Adrenal gland (tissue), 12 donors: ENCODE measurements around the gene ETV7. TPM values are rescaled to one million over a fixed set of nuclear protein-coding genes. Genes with fewer than 3 reads are reported as not detected.

Experiments used
- DNase-seq, 7 donors: peaks; one replicate each; pipeline ENCODE4 v3.0.0-alpha.2; 2019 to 2020
- H3K27ac ChIP-seq, 5 donors: fragments of 200-600 bp; sonication (generic) in 4 of 5; 1 replicate in 3 of 5; 2 replicates in 2 of 5; pipeline versions ENCODE4 v1.5.1 to v1.8.0; 2016 to 2020; ENCODE audit warnings: mild to moderate bottlenecking in 1 of 5
- H3K27me3 ChIP-seq: fragments of 200-600 bp; 2 replicates; pipeline ENCODE4 v1.8.0; 2021
- H3K36me3 ChIP-seq, 2 donors: fragments of 200-600 bp; replicated peaks in 1 of 2; 1 replicate in 1 of 2; 2 replicates in 1 of 2; pipeline versions ENCODE4 v1.5.1 to v1.8.0; 2018 to 2022
- H3K4me1 ChIP-seq, 2 donors: fragments of 200-600 bp; replicated peaks in 1 of 2; 1 replicate in 1 of 2; 2 replicates in 1 of 2; pipeline versions ENCODE4 v1.5.1 to v1.8.0; 2018 to 2021
- H3K4me3 ChIP-seq, 4 donors: fragments of 200-600 bp; sonication (generic) in 3 of 4; one replicate each; pipeline ENCODE4 v1.5.1; 2016 to 2018
- H3K9me3 ChIP-seq, 3 donors: fragments of 200-600 bp; sonication (generic) in 1 of 3; replicated peaks in 1 of 3; 1 replicate in 2 of 3; 2 replicates in 1 of 3; pipeline versions ENCODE4 v1.5.1 to v1.8.0; 2016 to 2021
- CTCF ChIP-seq, 6 experiments: fragments of 450-650 bp in 4 of 6; fragments of 200-600 bp in 2 of 6; sonication (generic) in 1 of 6; IDR thresholded peaks; 1 replicate in 5 of 6; 2 replicates in 1 of 6; pipeline versions ENCODE4 v1.5.1 to v1.8.0; 2016 to 2021; ENCODE audit warnings: antibody characterized with exemption in 6 of 6, mild to moderate bottlenecking in 2 of 6, moderate library complexity in 1 of 6
- POLR2A ChIP-seq, 2 donors: fragments of 450-650 bp; IDR thresholded peaks; one replicate each; pipeline ENCODE4 v1.6.1; 2017; ENCODE audit warnings: antibody characterized with exemption in 2 of 2, mild to moderate bottlenecking in 2 of 2, moderate library complexity in 1 of 2
- WGBS, 4 donors: extraction: QIAGEN DNeasy Blood & Tissue Kit in 2 of 4; methylation state at CpG; one replicate each; pipeline versions ENCODE4 v1.1.5 to v1.1.7; 2013 to 2017; 5-methylcytosine and 5-hydroxymethylcytosine counted together
- intact Hi-C, 2 donors: fragments of 100-400 bp; cut with DNase I; formaldehyde crosslinking; loops; one replicate each; pipeline versions ENCODE4 v1.14.1 to v1.15.0; 2022 to 2023
- polyA plus RNA-seq, 3 donors: library from polyadenylated mRNA; stranded (reverse); fragments of 200-250 nt in 2 of 3; fragments of 350-450 nt in 1 of 3; fragmentation: Illumina TruSeq in 1 of 3; extraction: RNeasy Lipid Tissue Mini Kit (QIAGEN cat#74804) in 1 of 3; gene quantifications; one replicate each; pipeline ENCODE4 v1.2.3, GENCODE V29; 2013 to 2014
- total RNA-seq, 9 donors: library from RNA; depleted of rRNA in 4 of 9; stranded (reverse); fragments of >200 nt in 4 of 9; fragments of 120-200 nt in 1 of 9; fragmentation: NEBNext Ultra II Directional in 1 of 9; extraction: Animal tissue kit (Norgen Biotek cat#: 25700) in 1 of 9; gene quantifications; one replicate each; pipeline versions ENCODE4 v1.1.0 to v1.2.4, GENCODE V29; 2013 to 2023
- donor health status: healthy with polysubstance abuse.
- donor health status: Bipolar disorder and iron deficiency.
- donor health status: DM: yes; HTN: yes; CAD: no.
- donor health status: DM: no; HTN: no; CAD: no.
- donor health status: DM: no; HTN: no; CAD: no.
- donor health status: DM: yes; HTN: yes; CAD: no.

The ETV7 gene
- total and polyA plus RNA-seq, 12 donors, result 0.28 to 6.0 (median 2.3) TPM; not detected in 1

DNA sequence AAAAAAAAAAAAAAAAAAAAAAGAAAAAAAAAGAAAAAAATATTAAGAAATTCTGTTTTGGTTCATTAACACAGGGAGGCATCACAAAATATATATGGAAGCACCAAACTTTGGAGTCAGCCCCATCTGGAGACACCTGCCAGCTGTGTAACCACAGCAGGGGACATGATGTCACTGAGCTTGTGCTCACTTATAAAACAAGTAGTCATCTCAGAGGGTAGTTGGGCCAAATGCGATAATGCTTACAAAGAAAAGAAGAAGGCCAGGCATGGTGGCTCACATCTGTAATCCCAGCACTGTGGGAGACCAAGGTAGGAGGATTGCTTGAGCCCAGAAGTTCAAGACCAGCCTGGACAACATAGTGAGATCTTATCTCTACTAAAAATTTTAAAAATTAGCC is 49.7 kb downstream of the ETV7 start:
- H3K9me3 ChIP-seq, result no peaks in the 10 kb centered on the region
- H3K4me1 ChIP-seq, result peaks cover 0 to 10% of the 10 kb centered on the region in 2 donors
- H3K27ac ChIP-seq, result no peak overlapping the region
- intact Hi-C loops, result loop anchor here in 1 of 2 donors (2.0 kb wide), 1 partner anchor 23 kb away; no protein-coding TSS in a partner anchor
- 89 to 97% (median 92%) methylated on average over 1 of the region's 1 CpG for WGBS, 4 donors
- no peak for DNase-seq
- no peak for TF ChIP-seq CTCF (IDR thresholded peaks at IDR 0.05)
- TF ChIP-seq POLR2A (IDR thresholded peaks at IDR 0.05), result no peak
- H3K27me3 ChIP-seq, result peaks cover 7% of the 10 kb centered on the region
- H3K4me3 ChIP-seq, result no peak overlapping the region
- no peaks in the 10 kb centered on the region for H3K36me3 ChIP-seq

- 79 to 81% (median 80%) methylated on average over 3 of the region's 3 CpGs for WGBS, 4 donors
These were observed 50.7 kb downstream of the ETV7 start, which contains the start of gene BNIP5 for GRCh38 chr6:36336779-36337241. Gene BNIP5 (minus strand): TSS chr6:36336888. CDS start chr6:36330690, 6,198 bp downstream.

GRCh38 chr6:36336208-36336710 is 51.2 kb downstream of the ETV7 start:
- H3K4me1 ChIP-seq, result peaks cover 0 to 10% of the 10 kb centered on the region in 2 donors
- no peak for DNase-seq
- H3K36me3 ChIP-seq, result no peaks in the 10 kb centered on the region
- peaks cover 7% of the 10 kb centered on the region for H3K27me3 ChIP-seq
- 91 to 95% (median 93%) methylated on average over 5 of the region's 5 CpGs for WGBS, 4 donors
- TF ChIP-seq CTCF (IDR thresholded peaks at IDR 0.05), result no peak
- no peak for TF ChIP-seq POLR2A (IDR thresholded peaks at IDR 0.05)
- no peak overlapping the region for H3K4me3 ChIP-seq
- no peak overlapping the region for H3K27ac ChIP-seq
- intact Hi-C loops, result no loop called here
- H3K9me3 ChIP-seq, result no peaks in the 10 kb centered on the region

More at GRCh38 chr6:36336779-36337241, 50.7 kb downstream of the ETV7 start, which contains the start of gene BNIP5:
- no peak within 1 kb of the TSS for H3K4me3 ChIP-seq
- DNase-seq, result no peak
- H3K9me3 ChIP-seq, result no peaks in the 10 kb centered on the region
- H3K36me3 ChIP-seq, result no peaks in the 10 kb centered on the region
- no peak for TF ChIP-seq POLR2A (IDR thresholded peaks at IDR 0.05)
- TF ChIP-seq CTCF (IDR thresholded peaks at IDR 0.05), result no peak
- H3K4me1 ChIP-seq, result peaks cover 0 to 10% of the 10 kb centered on the region in 2 donors
- H3K27ac ChIP-seq, result no peak within 1 kb of the TSS
- intact Hi-C loops, result no loop called here
- H3K27me3 ChIP-seq, result peaks cover 7% of the 10 kb centered on the region

- no peak overlapping the region for H3K27ac ChIP-seq
- TF ChIP-seq POLR2A (IDR thresholded peaks at IDR 0.05) (no peak), CTCF (IDR thresholded peaks at IDR 0.05) (no peak)
These were observed 51.8 kb downstream of the ETV7 start for GRCh38 chr6:36335465-36336207.

More at GRCh38 chr6:36335465-36336207, 51.8 kb downstream of the ETV7 start:
- no peaks in the 10 kb centered on the region for H3K9me3 ChIP-seq
- H3K36me3 ChIP-seq, result no peaks in the 10 kb centered on the region
- intact Hi-C loops, result no loop called here
- no peak overlapping the region for H3K4me3 ChIP-seq
- WGBS, 4 donors, result 69 to 79% (median 73%) methylated on average over 11 to 14 of the region's 14 CpGs
- peaks cover 7% of the 10 kb centered on the region for H3K27me3 ChIP-seq
- peaks cover 0 to 10% of the 10 kb centered on the region in 2 donors for H3K4me1 ChIP-seq
- DNase-seq, result no peak
